MM.1S (cell line): ENCODE results near the gene KLHL14.

Source experiments
- DNase-seq: peaks from one replicate; pipeline ENCODE4 v3.0.0-alpha.2; 2015
- H2AFZ ChIP-seq: fragments of 300-600 bp; sonication (generic); 2 replicates; pipeline ENCODE4 v1.6.0; 2016; ENCODE audit warnings: antibody characterized with exemption, low read length
- H3F3A ChIP-seq: fragments of 300-600 bp; sonication (generic); 2 replicates; pipeline ENCODE4 v1.6.1; 2016; ENCODE audit warnings: mild to moderate bottlenecking, antibody characterized with exemption, low read length, moderate library complexity, mixed read lengths; ENCODE audit not compliant: insufficient read depth
- H3K27ac ChIP-seq: fragments of 300-600 bp; sonication (generic); 2 replicates; pipeline ENCODE4 v1.5.1; 2016; ENCODE audit warnings: mild to moderate bottlenecking, low read length
- H3K27me3 ChIP-seq: fragments of 300-600 bp; sonication (generic); replicated peaks from 2 replicates; pipeline ENCODE4 v1.6.0; 2016; ENCODE audit warnings: low read length; ENCODE audit not compliant: insufficient read depth
- H3K36me3 ChIP-seq: fragments of 300-600 bp; sonication (generic); replicated peaks from 2 replicates; pipeline ENCODE4 v1.6.1; 2016; ENCODE audit warnings: mild to moderate bottlenecking, low read length, mixed read lengths; ENCODE audit not compliant: insufficient read depth
- H3K4me1 ChIP-seq: fragments of 300-600 bp; sonication (generic); 2 replicates; pipeline ENCODE4 v1.6.1; 2016; ENCODE audit warnings: low read length, mixed read lengths
- H3K4me2 ChIP-seq: fragments of 300-600 bp; sonication (generic); 2 replicates; pipeline ENCODE4 v1.6.0; 2016; ENCODE audit warnings: low read depth, low read length
- H3K4me3 ChIP-seq: fragments of 300-600 bp; sonication (generic); 2 replicates; pipeline ENCODE4 v1.5.1; 2016; ENCODE audit warnings: low read length, mixed read lengths
- H3K79me2 ChIP-seq: fragments of 300-600 bp; sonication (generic); 2 replicates; pipeline ENCODE4 v1.6.1; 2016; ENCODE audit warnings: mixed run types, low read length, mixed read lengths
- H3K9ac ChIP-seq: fragments of 300-600 bp; sonication (generic); 2 replicates; pipeline ENCODE4 v1.6.1; 2016; ENCODE audit warnings: low read length, mixed read lengths
- H3K9me2 ChIP-seq: fragments of 300-600 bp; sonication (generic); replicated peaks from 2 replicates; pipeline ENCODE4 v1.6.1; 2016; ENCODE audit warnings: mild to moderate bottlenecking, low read length, mixed read lengths; ENCODE audit not compliant: insufficient read depth
- H3K9me3 ChIP-seq: fragments of 300-600 bp; sonication (generic); replicated peaks from 2 replicates; pipeline ENCODE4 v1.6.1; 2016; ENCODE audit warnings: mild to moderate bottlenecking, low read length, mixed read lengths; ENCODE audit not compliant: insufficient read depth
- H4K20me1 ChIP-seq: fragments of 300-600 bp; sonication (generic); 2 replicates; pipeline ENCODE4 v1.6.1; 2016; ENCODE audit warnings: mild to moderate bottlenecking, low read length, moderate library complexity, mixed read lengths; ENCODE audit not compliant: insufficient read depth
- EZH2 ChIP-seq: fragments of 300-600 bp; sonication (generic); optimal IDR thresholded peaks from 2 replicates; pipeline ENCODE3; 2017; ENCODE audit warnings: low read depth, mild to moderate bottlenecking, antibody characterized with exemption, low read length, mixed read lengths
- EZH2phosphoT487 ChIP-seq: fragments of 300-600 bp; sonication (generic); IDR thresholded peaks from 2 replicates; pipeline ENCODE4 v1.6.1; 2018; ENCODE audit warnings: antibody characterized with exemption, low read length
- TF ChIP-seq, protein P1 (sequence below): fragments of 300-600 bp; sonication (generic); IDR thresholded peaks from 2 replicates; pipeline ENCODE4 v1.5.1; 2016; ENCODE audit warnings: antibody characterized with exemption, low read length, mixed read lengths

KLHL14 gene

DNA sequence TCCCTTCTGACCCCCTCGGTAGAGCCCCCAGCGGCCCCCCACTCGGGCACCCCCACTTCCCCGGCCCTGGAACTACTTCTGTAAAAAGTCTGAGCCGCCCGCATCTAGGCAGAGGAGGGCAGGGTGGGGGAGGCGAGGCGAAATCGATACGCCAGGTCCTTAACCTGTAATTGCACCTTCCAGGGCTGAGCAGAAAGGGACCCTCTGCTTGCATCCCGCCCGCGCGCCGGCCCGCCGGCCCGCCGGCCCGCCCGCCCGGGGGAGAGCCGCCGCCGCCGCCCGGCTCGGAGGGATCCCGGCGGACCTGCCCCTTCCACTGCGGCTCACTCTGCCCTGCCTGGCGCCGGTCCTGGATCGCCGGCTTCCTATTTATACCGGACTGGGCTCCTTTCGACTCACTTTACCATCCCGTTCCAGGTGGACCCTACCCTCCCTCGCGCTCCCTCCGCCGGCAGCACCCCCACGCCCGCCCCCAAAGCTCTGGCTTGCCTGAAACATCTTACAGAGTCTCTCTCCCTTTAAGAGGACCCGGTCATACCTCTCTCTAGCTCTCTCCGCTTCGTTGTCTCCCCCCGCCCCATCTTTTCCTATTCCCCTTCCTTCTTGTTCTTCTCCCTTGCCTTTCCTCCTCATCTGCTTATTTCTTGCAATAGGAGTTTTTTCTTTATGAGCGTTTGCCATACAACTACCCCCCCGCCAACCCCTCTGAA, 797 bp downstream of the KLHL14 start:
- Histone ChIP-seq H3K36me3 (no peaks in the 10 kb centered on the region), H3K9ac (no peak overlapping the region), H2AFZ (no peak overlapping the region), H3K27ac (no peak overlapping the region), H3K4me3 (no peak overlapping the region), H3K4me1 (no peaks in the 10 kb centered on the region), H4K20me1 (no peaks in the 10 kb centered on the region), H3K27me3 (peaks cover 3% of the 10 kb centered on the region), H3K79me2 (no peaks in the 10 kb centered on the region), H3F3A (no peaks in the 10 kb centered on the region), H3K9me2 (no peaks in the 10 kb centered on the region), H3K9me3 (no peaks in the 10 kb centered on the region), H3K4me2 (no peak overlapping the region)
- TF ChIP-seq, protein P1, sequence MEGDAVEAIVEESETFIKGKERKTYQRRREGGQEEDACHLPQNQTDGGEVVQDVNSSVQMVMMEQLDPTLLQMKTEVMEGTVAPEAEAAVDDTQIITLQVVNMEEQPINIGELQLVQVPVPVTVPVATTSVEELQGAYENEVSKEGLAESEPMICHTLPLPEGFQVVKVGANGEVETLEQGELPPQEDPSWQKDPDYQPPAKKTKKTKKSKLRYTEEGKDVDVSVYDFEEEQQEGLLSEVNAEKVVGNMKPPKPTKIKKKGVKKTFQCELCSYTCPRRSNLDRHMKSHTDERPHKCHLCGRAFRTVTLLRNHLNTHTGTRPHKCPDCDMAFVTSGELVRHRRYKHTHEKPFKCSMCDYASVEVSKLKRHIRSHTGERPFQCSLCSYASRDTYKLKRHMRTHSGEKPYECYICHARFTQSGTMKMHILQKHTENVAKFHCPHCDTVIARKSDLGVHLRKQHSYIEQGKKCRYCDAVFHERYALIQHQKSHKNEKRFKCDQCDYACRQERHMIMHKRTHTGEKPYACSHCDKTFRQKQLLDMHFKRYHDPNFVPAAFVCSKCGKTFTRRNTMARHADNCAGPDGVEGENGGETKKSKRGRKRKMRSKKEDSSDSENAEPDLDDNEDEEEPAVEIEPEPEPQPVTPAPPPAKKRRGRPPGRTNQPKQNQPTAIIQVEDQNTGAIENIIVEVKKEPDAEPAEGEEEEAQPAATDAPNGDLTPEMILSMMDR, result no peak
- TF ChIP-seq EZH2phosphoT487 (no peak), EZH2 (no peak)
- no peak for DNase-seq

DNA sequence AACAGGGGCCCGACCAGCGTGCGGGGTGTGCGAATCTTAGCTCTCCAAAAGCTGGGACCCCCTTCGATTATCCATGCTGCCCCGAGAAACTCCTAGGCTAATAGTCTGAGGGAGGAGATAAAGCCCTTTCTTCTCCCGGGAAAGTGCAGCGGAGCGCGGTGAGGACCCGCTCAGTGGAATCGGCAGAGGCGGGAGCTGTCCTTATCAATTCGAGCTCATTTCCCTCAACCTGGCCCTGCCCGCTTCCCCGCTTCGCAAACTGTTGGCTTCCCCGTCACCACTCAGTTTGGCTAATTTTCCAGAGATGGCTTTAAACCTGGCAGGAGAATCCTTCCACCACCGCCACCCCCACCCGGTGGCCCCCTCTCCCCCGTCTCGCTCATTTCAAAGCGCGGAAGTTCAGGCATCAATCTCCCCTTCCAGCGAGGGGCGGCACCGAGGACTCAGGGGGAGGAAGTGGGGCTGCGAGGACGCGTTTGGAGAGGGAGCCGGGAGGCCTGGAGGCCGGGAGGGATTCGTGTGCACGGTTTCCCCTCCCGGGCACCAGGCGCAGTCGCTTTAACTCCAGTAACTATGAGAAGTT, 1.6 kb downstream of the KLHL14 start:
- Histone ChIP-seq H2AFZ (peak overlapping the region; percentile 96), H3K9me2 (no peaks in the 10 kb centered on the region), H3K27ac (no peak overlapping the region), H3K27me3 (peaks cover 3% of the 10 kb centered on the region), H3K79me2 (no peaks in the 10 kb centered on the region), H4K20me1 (no peaks in the 10 kb centered on the region), H3F3A (no peaks in the 10 kb centered on the region), H3K4me2 (peak overlapping the region; percentile 99), H3K4me3 (peak overlapping the region; percentile 65), H3K4me1 (no peaks in the 10 kb centered on the region), H3K9me3 (no peaks in the 10 kb centered on the region), H3K9ac (no peak overlapping the region; the same call in 1 of the 2 replicates), H3K36me3 (no peaks in the 10 kb centered on the region)
- TF ChIP-seq EZH2, result no peak
- TF ChIP-seq, protein P1, result no peak
- no peak for TF ChIP-seq EZH2phosphoT487
- DNase-seq, result peak; percentile 13

GRCh38 chr18:32770666-32771168, 2.1 kb downstream of the KLHL14 start:
- no peaks in the 10 kb centered on the region for H3K36me3 ChIP-seq
- DNase-seq, result no peak
- H3K4me3 ChIP-seq, result peak overlapping the region; percentile 65
- no peaks in the 10 kb centered on the region for H3K9me3 ChIP-seq
- H3K27me3 ChIP-seq, result peaks cover 3% of the 10 kb centered on the region
- H3K9ac ChIP-seq, result no peak overlapping the region; the same call in 1 of the 2 replicates
- no peaks in the 10 kb centered on the region for H4K20me1 ChIP-seq
- H3K4me1 ChIP-seq, result no peaks in the 10 kb centered on the region
- TF ChIP-seq, protein P1, result no peak
- TF ChIP-seq EZH2 (no peak), EZH2phosphoT487 (no peak)
- H3K9me2 ChIP-seq, result no peaks in the 10 kb centered on the region
- H3F3A ChIP-seq, result no peaks in the 10 kb centered on the region
- H3K4me2 ChIP-seq, result peak overlapping the region; percentile 99
- H3K79me2 ChIP-seq, result no peaks in the 10 kb centered on the region
- no peak overlapping the region for H3K27ac ChIP-seq
- H2AFZ ChIP-seq, result peak overlapping the region; percentile 96
